DND-41 (cell line): ENCODE measurements around the gene CCDC136.

Source experiments
- ATAC-seq: fragments of 200-7000 bp; cut with Tn5 transposase; 3 replicates; pipeline ENCODE4 v1.9.1; 2021; ENCODE audit warnings: low read depth; ENCODE audit not compliant: insufficient read depth
- DNase-seq: peaks from one replicate; pipeline ENCODE4 v3.0.0-alpha.2; 2020
- H2AFZ ChIP-seq: 2 replicates; pipeline ENCODE4 v1.6.0; 2012; ENCODE audit warnings: low read depth, low read length
- H3K27ac ChIP-seq: 2 replicates; pipeline ENCODE4 v1.5.1; 2012; ENCODE audit warnings: low read length, inconsistent platforms
- H3K27me3 ChIP-seq: fragments of 200-600 bp; sonication (generic); 2 replicates; pipeline ENCODE4 v1.6.0; 2012; ENCODE audit warnings: low read length, mild to moderate bottlenecking, inconsistent platforms; ENCODE audit not compliant: insufficient read depth, poor library complexity
- H3K36me3 ChIP-seq: 2 replicates; pipeline ENCODE4 v1.5.1; 2012; ENCODE audit warnings: low read length, inconsistent platforms; ENCODE audit not compliant: insufficient read depth
- H3K4me1 ChIP-seq: 2 replicates; pipeline ENCODE4 v1.5.1; 2012; ENCODE audit warnings: mild to moderate bottlenecking, low read length; ENCODE audit not compliant: insufficient read depth
- H3K4me2 ChIP-seq: 2 replicates; pipeline ENCODE4 v1.6.0; 2012; ENCODE audit warnings: mild to moderate bottlenecking, moderate library complexity, low read length, inconsistent platforms; ENCODE audit not compliant: insufficient read depth
- H3K4me3 ChIP-seq, 2 experiments: fragments of 200-600 bp in 1 of 2; shearing (Covaris generic) in 1 of 2; 2 replicates each; pipeline ENCODE4 v1.5.1; 2012 to 2016; ENCODE audit warnings: inconsistent platforms in 2 of 2, low read length in 2 of 2, mild to moderate bottlenecking in 2 of 2, low read depth in 1 of 2, moderate library complexity in 1 of 2
- H3K79me2 ChIP-seq: 2 replicates; pipeline ENCODE4 v1.6.0; 2012; ENCODE audit warnings: low read length, inconsistent platforms; ENCODE audit not compliant: insufficient read depth
- H3K9ac ChIP-seq: 2 replicates; pipeline ENCODE4 v1.6.0; 2012; ENCODE audit warnings: low read depth, mild to moderate bottlenecking, inconsistent platforms, low read length, moderate library complexity
- H3K9me3 ChIP-seq: 2 replicates; pipeline ENCODE4 v1.5.1; 2012; ENCODE audit warnings: low read length, moderate library complexity, mild to moderate bottlenecking, inconsistent platforms; ENCODE audit not compliant: insufficient read depth, severe bottlenecking
- H4K20me1 ChIP-seq: 2 replicates; pipeline ENCODE4 v1.6.0; 2012; ENCODE audit warnings: low read length; ENCODE audit not compliant: insufficient read depth
- CTCF ChIP-seq: IDR thresholded peaks from 2 replicates; pipeline ENCODE4 v1.5.1; 2012; ENCODE audit warnings: borderline replicate concordance, low read length, moderate library complexity, mild to moderate bottlenecking; ENCODE audit not compliant: poor library complexity, severe bottlenecking; ENCODE audit errors: extremely low read depth
- EZH2 ChIP-seq: IDR thresholded peaks from 3 replicates; pipeline ENCODE4 v1.6.1; 2012; ENCODE audit warnings: borderline replicate concordance, low read depth, mild to moderate bottlenecking, moderate library complexity, low read length, inconsistent platforms; ENCODE audit not compliant: severe bottlenecking

CCDC136 gene

GRCh38 chr7:128869944-128870285 lies 78.1 kb downstream of the CCDC136 start:
- Histone ChIP-seq H4K20me1 (peaks cover 25% of the 10 kb centered on the region), H3K27ac (no peak overlapping the region), H3K9ac (peak overlapping the region; percentile 46), H3K79me2 (peaks cover 3% of the 10 kb centered on the region; the same call in 1 of the 2 replicates), H3K9me3 (no peaks in the 10 kb centered on the region), H3K4me1 (peaks cover 11% of the 10 kb centered on the region), H3K4me2 (peak overlapping the region; percentile 57), H3K27me3 (no peaks in the 10 kb centered on the region), H3K4me3 (peak overlapping the region in 1 of 2 experiments; percentile 44; a peak in 2 of 4 replicates), H3K36me3 (peaks cover 20% of the 10 kb centered on the region), H2AFZ (peak overlapping the region; percentile 60; the same call in 1 of the 2 replicates)
- ATAC-seq (peak; percentile 55; the same call in 2 of the 3 replicates), DNase-seq (peak; percentile 32)
- TF ChIP-seq EZH2 = no peak
- TF ChIP-seq CTCF = no peak

- peaks cover 14% of the 10 kb centered on the region for H4K20me1 ChIP-seq
- H3K27ac ChIP-seq = no peak overlapping the region
- H3K4me2 ChIP-seq = no peak overlapping the region
- no peak overlapping the region for H2AFZ ChIP-seq
- H3K9ac ChIP-seq = no peak overlapping the region
- no peaks in the 10 kb centered on the region for H3K27me3 ChIP-seq
- DNase-seq (no peak), ATAC-seq (no peak)
- H3K36me3 ChIP-seq = peaks cover 9% of the 10 kb centered on the region
- H3K4me1 ChIP-seq = peaks cover 11% of the 10 kb centered on the region
- no peak for TF ChIP-seq EZH2
- no peak for TF ChIP-seq CTCF
- no peaks in the 10 kb centered on the region for H3K9me3 ChIP-seq
- no peaks in the 10 kb centered on the region for H3K79me2 ChIP-seq
- no peak overlapping the region for H3K4me3 ChIP-seq
These were observed 79.3 kb downstream of the CCDC136 start for GRCh38 chr7:128871050-128871449.
